ENCODE measurements around the gene MS4A4A. TPM values are rescaled to one million over a fixed set of nuclear protein-coding genes. Genes with fewer than 3 reads are reported as not detected.

MS4A4A gene
- total and polyA plus RNA-seq, 2 of the 8 experiments (the other 6 are each of a cell fraction or from before 2014, with no cell fraction given): not detected

- Histone ChIP-seq H4K91ac (replicated peaks; ENCODE audit: insufficient read length, low read length) (no peak overlapping the region), H4K5ac (ENCODE audit: insufficient read length, low read depth, low read length) (no peak overlapping the region), H3K23ac (ENCODE audit: insufficient read length) (no peak overlapping the region), H3K79me2 (ENCODE audit: control insufficient read depth in 1 of 2, insufficient read depth in 2 of 2, low read length in 2 of 2) (no peaks in the 10 kb centered on the region), H4K20me1 (replicated peaks in 1 of 2; ENCODE audit: control insufficient read depth in 1 of 2, insufficient read depth in 2 of 2, low read length in 2 of 2) (no peaks in the 10 kb centered on the region), H2AFZ (ENCODE audit: low read length) (no peak overlapping the region), H3K23me2 (ENCODE audit: low read depth, low read length) (no peaks in the 10 kb centered on the region; the same call in 1 of the 2 replicates), H3K56ac (replicated peaks; ENCODE audit: insufficient read length, low read depth, low read length) (no peak overlapping the region), H3K79me1 (ENCODE audit: low read depth, low read length) (no peaks in the 10 kb centered on the region), H2BK5ac (ENCODE audit: low read depth, low read length) (no peak overlapping the region), H3K14ac (ENCODE audit: insufficient read length) (no peak overlapping the region), H3K9me3 (ENCODE audit: insufficient read depth in 2 of 2, low read depth in 1 of 2, low read length in 1 of 2) (peaks cover 9 to 13% of the 10 kb centered on the region in 2 experiments; a peak in 3 of 4 replicates), H4K8ac (ENCODE audit: extremely low read depth, insufficient read depth, low read length) (no peak overlapping the region), H3K4ac (replicated peaks; ENCODE audit: insufficient read length, low read depth, low read length) (no peak overlapping the region), H2BK20ac (ENCODE audit: low read length) (no peak overlapping the region), H2BK120ac (replicated peaks; ENCODE audit: low read depth, low read length) (no peak overlapping the region), H2BK15ac (ENCODE audit: low read length) (no peak overlapping the region), H3K18ac (ENCODE audit: extremely low read depth, low read length) (no peak overlapping the region), H2BK12ac (ENCODE audit: low read depth, low read length) (no peak overlapping the region), H3K4me3 (ENCODE audit: extremely low read depth in 1 of 4, insufficient read depth in 2 of 4, low read depth in 3 of 4, low read length in 4 of 4) (no peak overlapping the region), H2AK5ac (ENCODE audit: low read depth, low read length) (no peak overlapping the region), H3K9ac (replicated peaks in 1 of 4; ENCODE audit: extremely low read depth in 1 of 4, low read depth in 3 of 4, low read length in 3 of 4) (no peak overlapping the region), H3K27ac (ENCODE audit: low read depth, low read length) (no peak overlapping the region), H3K36me3 (ENCODE audit: control insufficient read depth in 2 of 4, insufficient read depth in 4 of 4, low read length in 3 of 4) (no peaks in the 10 kb centered on the region), H3K27me3 (replicated peaks in 1 of 4; ENCODE audit: control insufficient read depth in 3 of 4, extremely low read depth in 1 of 4, insufficient read depth in 3 of 4, low read length in 3 of 4) (no peaks in the 10 kb centered on the region), H3K4me1 (replicated peaks in 1 of 4; ENCODE audit: control insufficient read depth in 3 of 4, insufficient read depth in 4 of 4, low read length in 3 of 4) (no peaks in the 10 kb centered on the region), H3K4me2 (ENCODE audit: insufficient read depth in 1 of 2, low read depth in 2 of 2, low read length in 2 of 2) (no peak overlapping the region)
- FAIRE-seq: no peak
- 90% methylated on average over 2 of the region's 2 CpGs; no CpG with 5 or more reads in 1 of the 2 experiments for WGBS, 2 experiments (ENCODE audit: extremely low coverage in 1 of 2, insufficient coverage in 1 of 2, insufficient read length in 1 of 2, insufficient replicate concordance in 2 of 2, low coverage in 1 of 2, low lambda C conversion rate in 2 of 2, missing lambda C conversion rate in 1 of 2)
- DNase-seq (ENCODE audit: low read depth in 1 of 2, low spot score in 2 of 2): no peak
- ChIA-PET CTCF (ENCODE audit: partially characterized antibody) (no interaction called here), POLR2A (ENCODE audit: partially characterized antibody) (no interaction called here)
- TF ChIP-seq CHD7 (IDR thresholded peaks at IDR 0.05; ENCODE audit: insufficient replicate concordance, low read length): no peak
Measured at GRCh38 chr11:60292145-60292544, 11.7 kb downstream of the MS4A4A start.
